GM19035 (cell line): ENCODE data around the gene CDC73.
"Not testable (repeated sequence)": the region's sequence is repeated elsewhere in the genome, so short reads cannot be mapped to it uniquely, and the experiment has no call there.

Source experiments
- ATAC-seq: cut with Tn5 transposase; IDR thresholded peaks from one replicate; pipeline ENCODE4 v1.9.1; 2021; ENCODE audit not compliant: unreplicated experiment

The CDC73 gene

GRCh38 chr1:193179094-193179493 is 57.3 kb downstream of the CDC73 start:
- ATAC-seq = no peak

- ATAC-seq = no peak
These were observed 59.7 kb downstream of the CDC73 start for GRCh38 chr1:193181536-193181935.

GRCh38 chr1:193181985-193182384 is 60.2 kb downstream of the CDC73 start:
- ATAC-seq = no peak

- peak; percentile 67 for ATAC-seq
These were observed 61.3 kb downstream of the CDC73 start for GRCh38 chr1:193183019-193183627.

- ATAC-seq = no peak
These were observed 62.9 kb downstream of the CDC73 start for GRCh38 chr1:193184776-193185175.

- ATAC-seq = no peak
These were observed 63.4 kb downstream of the CDC73 start for GRCh38 chr1:193185211-193185610.

GRCh38 chr1:193185901-193186731 is 64.3 kb downstream of the CDC73 start, which contains the start of gene B3GALT2:
TSS of gene B3GALT2 (minus strand) at chr1:193186613. CDS start at chr1:193181562, 5,051 bp downstream.
- no peak for ATAC-seq

GRCh38 chr1:193187114-193187513 is 65.3 kb downstream of the CDC73 start:
- no peak for ATAC-seq

GRCh38 chr1:193188915-193189314 is 67.1 kb downstream of the CDC73 start:
- ATAC-seq = not testable (repeated sequence)

GRCh38 chr1:193189442-193190095 is 67.7 kb downstream of the CDC73 start:
- no peak for ATAC-seq

GRCh38 chr1:193190096-193190744 is 68.4 kb downstream of the CDC73 start:
- ATAC-seq = no peak

- no peak for ATAC-seq
These were observed 70.8 kb downstream of the CDC73 start for GRCh38 chr1:193192586-193192985.

- no peak for ATAC-seq
These were observed 78.1 kb downstream of the CDC73 start for GRCh38 chr1:193199940-193200339.

- no peak for ATAC-seq
These were observed 79.2 kb downstream of the CDC73 start for GRCh38 chr1:193201021-193201420.

GRCh38 chr1:193210996-193211395 is 89.2 kb downstream of the CDC73 start:
- no peak for ATAC-seq

GRCh38 chr1:193211539-193211938 is 89.7 kb downstream of the CDC73 start:
- peak; percentile 83 for ATAC-seq

GRCh38 chr1:193212637-193213036 is 90.8 kb downstream of the CDC73 start:
- no peak for ATAC-seq

GRCh38 chr1:193213998-193214397 is 92.2 kb downstream of the CDC73 start:
- no peak for ATAC-seq

GRCh38 chr1:193216920-193217319 is 95.1 kb downstream of the CDC73 start:
- peak; percentile 44 for ATAC-seq

GRCh38 chr1:193219391-193219790 is 97.6 kb downstream of the CDC73 start:
- no peak for ATAC-seq

GRCh38 chr1:193221651-193222050 is 99.8 kb downstream of the CDC73 start:
- ATAC-seq = no peak
